Measurements from ENCODE around the gene OR2V1.

The OR2V1 gene

DNA sequence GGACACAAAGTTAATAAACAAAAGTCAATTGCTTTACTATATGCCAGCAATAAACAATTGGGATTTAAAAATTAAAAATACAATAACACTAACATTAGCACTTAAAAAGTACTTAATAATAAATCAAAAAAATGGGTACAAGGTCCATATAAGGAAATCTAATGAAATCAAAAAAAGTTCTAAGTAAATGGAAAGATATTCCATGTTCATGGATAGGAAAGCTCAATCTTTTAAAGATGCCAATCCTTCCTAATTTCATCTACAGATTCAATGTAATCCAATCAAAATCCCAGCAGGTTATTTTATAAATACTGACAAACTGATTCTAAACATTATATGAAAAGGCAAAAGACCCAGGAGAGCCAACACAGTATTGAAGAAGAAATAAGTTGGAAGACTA, 49.0 kb downstream of the OR2V1 start:
- no peak for DNase-seq

DNA sequence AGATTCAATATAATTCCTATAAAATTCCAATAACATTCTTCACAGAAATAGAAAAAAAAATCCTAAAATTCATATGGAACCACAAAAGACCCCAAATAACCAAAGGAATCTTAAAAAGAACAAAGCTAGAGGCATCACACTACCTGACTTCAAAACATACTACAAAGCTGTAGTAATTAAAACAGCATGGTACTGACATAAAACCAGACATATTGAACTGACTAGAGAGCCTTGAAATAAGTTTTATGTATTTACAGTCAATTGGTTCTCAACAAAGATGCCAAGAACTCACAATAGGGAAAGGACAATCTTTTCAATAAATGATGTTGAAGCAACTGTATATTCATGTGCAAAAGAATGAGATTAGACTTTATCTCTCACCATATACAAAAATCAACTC, 54.0 kb downstream of the OR2V1 start:
- DNase-seq: no peak

All from amygdala (tissue), 56 donors.